GM23338 (cell line): ENCODE results near the gene ACOT2. TPM values are rescaled to one million over a fixed set of nuclear protein-coding genes. Genes with fewer than 3 reads are reported as not detected.

Experiments used
- ATAC-seq: fragments of 200-7000 bp; cut with Tn5 transposase; 3 replicates; pipeline ENCODE4 v1.9.1; 2020
- DNase-seq: peaks from one replicate; pipeline ENCODE4 v3.0.0-alpha.2; 2015; ENCODE audit warnings: low spot score
- H2AFZ ChIP-seq: fragments of 200-600 bp; sonication (generic); 2 replicates; pipeline ENCODE4 v1.8.0; 2016; ENCODE audit warnings: antibody characterized with exemption, mild to moderate bottlenecking, moderate library complexity
- H3F3A ChIP-seq: fragments of 200-600 bp; sonication (generic); replicated peaks from 2 replicates; pipeline ENCODE4 v1.8.0; 2017; ENCODE audit warnings: antibody characterized with exemption, mixed run types, low read depth
- H3K27ac ChIP-seq: fragments of 200-600 bp; sonication (generic); 2 replicates; pipeline ENCODE4 v1.6.1; 2016; ENCODE audit warnings: low read depth
- H3K27me3 ChIP-seq: fragments of 200-600 bp; sonication (generic); 2 replicates; pipeline ENCODE4 v1.8.0; 2016; ENCODE audit warnings: mild to moderate bottlenecking, mixed run types, moderate library complexity; ENCODE audit not compliant: insufficient read depth
- H3K36me3 ChIP-seq: fragments of 200-600 bp; sonication (generic); 2 replicates; pipeline ENCODE4 v1.8.0; 2016; ENCODE audit warnings: mild to moderate bottlenecking; ENCODE audit not compliant: insufficient read depth
- H3K4me1 ChIP-seq: fragments of 200-600 bp; sonication (generic); 2 replicates; pipeline ENCODE4 v1.8.0; 2016; ENCODE audit warnings: mild to moderate bottlenecking, moderate library complexity; ENCODE audit not compliant: insufficient read depth
- H3K4me2 ChIP-seq: fragments of 200-600 bp; sonication (generic); 2 replicates; pipeline ENCODE4 v1.7.1; 2017; ENCODE audit warnings: mixed run types
- H3K4me3 ChIP-seq: fragments of 200-600 bp; sonication (generic); 2 replicates; pipeline ENCODE4 v1.6.1; 2016; ENCODE audit warnings: mixed run types
- H3K79me2 ChIP-seq: fragments of 200-600 bp; sonication (generic); replicated peaks from 2 replicates; pipeline ENCODE4 v1.8.0; 2017; ENCODE audit warnings: mild to moderate bottlenecking; ENCODE audit not compliant: insufficient read depth
- H3K9me2 ChIP-seq: fragments of 200-600 bp; sonication (generic); 2 replicates; pipeline ENCODE4 v1.8.0; 2017; ENCODE audit not compliant: insufficient read depth
- H4K20me1 ChIP-seq: fragments of 200-600 bp; sonication (generic); replicated peaks from 2 replicates; pipeline ENCODE4 v1.8.0; 2017; ENCODE audit warnings: mild to moderate bottlenecking; ENCODE audit not compliant: insufficient read depth
- H3K27ac Mint-ChIP-seq: 2 replicates; pipeline ENCODE4 v1.8.0; 2020; ENCODE audit warnings: inconsistent platforms, mild to moderate bottlenecking, moderate library complexity, mixed read lengths
- H3K27me3 Mint-ChIP-seq: 3 replicates; pipeline ENCODE4 v1.8.0; 2022; ENCODE audit warnings: low read depth, mild to moderate bottlenecking, moderate library complexity, mixed read lengths, inconsistent platforms; ENCODE audit not compliant: insufficient read depth, poor library complexity
- H3K36me3 Mint-ChIP-seq: 3 replicates; pipeline ENCODE4 v1.8.0; 2021; ENCODE audit warnings: low read depth, mild to moderate bottlenecking, inconsistent platforms, moderate library complexity, mixed read lengths
- H3K4me1 Mint-ChIP-seq: 3 replicates; pipeline ENCODE4 v1.8.0; 2020; ENCODE audit warnings: mild to moderate bottlenecking, inconsistent platforms, mixed read lengths
- H3K4me3 Mint-ChIP-seq: 3 replicates; pipeline ENCODE4 v1.8.0; 2021; ENCODE audit warnings: moderate library complexity, mild to moderate bottlenecking, inconsistent platforms, mixed read lengths
- H3K9me3 Mint-ChIP-seq: 3 replicates; pipeline ENCODE4 v1.8.0; 2020; ENCODE audit warnings: moderate library complexity, mild to moderate bottlenecking, inconsistent platforms, mixed read lengths
- CTCF ChIP-seq, 2 experiments: fragments of 200-600 bp in 1 of 2; sonication (generic) in 1 of 2; conservative IDR thresholded peaks; 2 replicates each; pipeline versions ENCODE4 v1.5.1 to v1.6.1; 2016 to 2017; ENCODE audit warnings: antibody characterized with exemption in 2 of 2, low read depth in 2 of 2, mild to moderate bottlenecking in 2 of 2, moderate library complexity in 1 of 2
- EZH2 ChIP-seq: fragments of 200-600 bp; sonication (generic); IDR thresholded peaks from one replicate; pipeline ENCODE4 v1.8.0; 2017; ENCODE audit warnings: antibody characterized with exemption, mild to moderate bottlenecking, low read depth; ENCODE audit not compliant: unreplicated experiment
- EZH2phosphoT487 ChIP-seq: fragments of 200-600 bp; sonication (generic); IDR thresholded peaks from one replicate; pipeline ENCODE4 v1.8.1; 2018; ENCODE audit warnings: antibody characterized with exemption; ENCODE audit not compliant: unreplicated experiment
- JUNB ChIP-seq: IDR thresholded peaks from one replicate; pipeline ENCODE4 v1.6.1; 2016; ENCODE audit warnings: antibody characterized with exemption; ENCODE audit not compliant: unreplicated experiment
- NANOG ChIP-seq: IDR thresholded peaks from 2 replicates; pipeline ENCODE4 v1.6.1; 2016; ENCODE audit warnings: antibody characterized with exemption, borderline replicate concordance
- POLR2AphosphoS5 ChIP-seq: IDR thresholded peaks from 2 replicates; pipeline ENCODE4 v1.6.1; 2016; ENCODE audit warnings: antibody characterized with exemption, low read depth
- STAT1 ChIP-seq: IDR thresholded peaks from one replicate; pipeline ENCODE4 v1.6.1; 2016; ENCODE audit warnings: antibody characterized with exemption; ENCODE audit not compliant: unreplicated experiment
- ZNF114 ChIP-seq: fragments of 250-450 bp; sonication (Bioruptor Pico); IDR thresholded peaks from 2 replicates; pipeline ENCODE4 v1.5.0; 2020; ENCODE audit warnings: mild to moderate bottlenecking, moderate library complexity
- ZNF331 ChIP-seq: fragments of 250-450 bp; sonication (Bioruptor Pico); IDR thresholded peaks from 2 replicates; pipeline ENCODE4 v1.5.0; 2020; ENCODE audit warnings: low read depth, mild to moderate bottlenecking, moderate library complexity
- polyA plus RNA-seq: library from polyadenylated mRNA; unstranded; fragments of >200 nt; fragmentation: Nextera tagmentation; extraction: Ambion mirVana; gene quantifications from 2 replicates; pipeline ENCODE4 v1.2.1, GENCODE V29; 2016
- total RNA-seq: library from RNA; depleted of rRNA; stranded (reverse); fragments of >200 nt; shearing (Covaris generic); gene quantifications from 2 replicates; pipeline ENCODE4 v1.2.3, GENCODE V29; 2014
- TF ChIP-seq, protein P1 (sequence below): IDR thresholded peaks from one replicate; pipeline ENCODE4 v1.6.1; 2018; ENCODE audit warnings: antibody characterized with exemption; ENCODE audit not compliant: unreplicated experiment
- TF ChIP-seq, protein P2 (sequence below): IDR thresholded peaks from 2 replicates; pipeline ENCODE4 v1.6.1; 2016; ENCODE audit warnings: antibody characterized with exemption
- TF ChIP-seq, protein P3 (sequence below): fragments of 250-450 bp; sonication (Bioruptor Pico); IDR thresholded peaks from 2 replicates; pipeline ENCODE4 v1.5.0; 2020; ENCODE audit warnings: mild to moderate bottlenecking, moderate library complexity

Gene ACOT2
- total and polyA plus RNA-seq, 2 experiments from 2014 or later: 9.6 to 10.7 TPM

- TF ChIP-seq, protein P1, sequence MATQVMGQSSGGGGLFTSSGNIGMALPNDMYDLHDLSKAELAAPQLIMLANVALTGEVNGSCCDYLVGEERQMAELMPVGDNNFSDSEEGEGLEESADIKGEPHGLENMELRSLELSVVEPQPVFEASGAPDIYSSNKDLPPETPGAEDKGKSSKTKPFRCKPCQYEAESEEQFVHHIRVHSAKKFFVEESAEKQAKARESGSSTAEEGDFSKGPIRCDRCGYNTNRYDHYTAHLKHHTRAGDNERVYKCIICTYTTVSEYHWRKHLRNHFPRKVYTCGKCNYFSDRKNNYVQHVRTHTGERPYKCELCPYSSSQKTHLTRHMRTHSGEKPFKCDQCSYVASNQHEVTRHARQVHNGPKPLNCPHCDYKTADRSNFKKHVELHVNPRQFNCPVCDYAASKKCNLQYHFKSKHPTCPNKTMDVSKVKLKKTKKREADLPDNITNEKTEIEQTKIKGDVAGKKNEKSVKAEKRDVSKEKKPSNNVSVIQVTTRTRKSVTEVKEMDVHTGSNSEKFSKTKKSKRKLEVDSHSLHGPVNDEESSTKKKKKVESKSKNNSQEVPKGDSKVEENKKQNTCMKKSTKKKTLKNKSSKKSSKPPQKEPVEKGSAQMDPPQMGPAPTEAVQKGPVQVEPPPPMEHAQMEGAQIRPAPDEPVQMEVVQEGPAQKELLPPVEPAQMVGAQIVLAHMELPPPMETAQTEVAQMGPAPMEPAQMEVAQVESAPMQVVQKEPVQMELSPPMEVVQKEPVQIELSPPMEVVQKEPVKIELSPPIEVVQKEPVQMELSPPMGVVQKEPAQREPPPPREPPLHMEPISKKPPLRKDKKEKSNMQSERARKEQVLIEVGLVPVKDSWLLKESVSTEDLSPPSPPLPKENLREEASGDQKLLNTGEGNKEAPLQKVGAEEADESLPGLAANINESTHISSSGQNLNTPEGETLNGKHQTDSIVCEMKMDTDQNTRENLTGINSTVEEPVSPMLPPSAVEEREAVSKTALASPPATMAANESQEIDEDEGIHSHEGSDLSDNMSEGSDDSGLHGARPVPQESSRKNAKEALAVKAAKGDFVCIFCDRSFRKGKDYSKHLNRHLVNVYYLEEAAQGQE: no peak
- TF ChIP-seq, protein P2, sequence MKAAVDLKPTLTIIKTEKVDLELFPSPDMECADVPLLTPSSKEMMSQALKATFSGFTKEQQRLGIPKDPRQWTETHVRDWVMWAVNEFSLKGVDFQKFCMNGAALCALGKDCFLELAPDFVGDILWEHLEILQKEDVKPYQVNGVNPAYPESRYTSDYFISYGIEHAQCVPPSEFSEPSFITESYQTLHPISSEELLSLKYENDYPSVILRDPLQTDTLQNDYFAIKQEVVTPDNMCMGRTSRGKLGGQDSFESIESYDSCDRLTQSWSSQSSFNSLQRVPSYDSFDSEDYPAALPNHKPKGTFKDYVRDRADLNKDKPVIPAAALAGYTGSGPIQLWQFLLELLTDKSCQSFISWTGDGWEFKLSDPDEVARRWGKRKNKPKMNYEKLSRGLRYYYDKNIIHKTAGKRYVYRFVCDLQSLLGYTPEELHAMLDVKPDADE: no peak
- no peak for TF ChIP-seq EZH2phosphoT487
Observed at GRCh38 chr14:73606271-73606670, 37.3 kb downstream of the ACOT2 start (continued).

DNA sequence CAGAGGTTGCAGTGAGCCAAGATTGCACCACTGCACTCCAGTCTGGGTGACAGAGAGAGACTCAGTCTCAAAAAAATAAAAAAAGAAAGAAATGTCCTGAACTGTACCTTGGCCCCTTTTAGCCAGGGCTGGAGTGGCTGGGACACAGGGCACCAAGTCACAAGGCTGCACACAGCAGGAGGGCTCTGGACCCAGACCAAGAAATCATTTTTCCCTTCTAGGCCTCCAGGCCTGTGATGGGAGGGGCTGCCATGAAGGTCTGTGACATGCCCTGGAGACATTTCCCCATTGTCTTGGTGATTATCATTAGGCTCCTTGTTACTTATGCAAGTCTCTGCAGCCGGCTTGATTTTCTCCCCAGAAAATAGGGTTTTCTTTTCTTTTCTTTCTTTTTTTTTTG is 38.2 kb downstream of the ACOT2 start:
- Mint-ChIP-seq H3K27ac (no peak overlapping the region), H3K36me3 (peaks cover 19% of the 10 kb centered on the region; the same call in 2 of the 3 replicates), H3K4me3 (no peak overlapping the region), H3K27me3 (no peaks in the 10 kb centered on the region), H3K9me3 (peaks cover 34% of the 10 kb centered on the region), H3K4me1 (no peaks in the 10 kb centered on the region; the same call in 2 of the 3 replicates)
- Histone ChIP-seq H4K20me1 (no peaks in the 10 kb centered on the region), H3K27me3 (no peaks in the 10 kb centered on the region; the same call in 1 of the 2 replicates), H3K79me2 (no peaks in the 10 kb centered on the region), H3K4me3 (no peak overlapping the region), H3K4me1 (no peaks in the 10 kb centered on the region), H3K27ac (no peak overlapping the region), H3K36me3 (no peaks in the 10 kb centered on the region), H3K4me2 (no peak overlapping the region), H2AFZ (no peak overlapping the region), H3F3A (no peaks in the 10 kb centered on the region), H3K9me2 (0 out of 2 replicates have a peak, but pooled peaks cover 6% of the 10 kb centered on the region)
- no peak for DNase-seq
- ATAC-seq: no peak
- no peak for TF ChIP-seq ZNF114 (CRISPR knock-in tag)
- TF ChIP-seq EZH2phosphoT487: no peak
- TF ChIP-seq JUNB: no peak
- no peak for TF ChIP-seq STAT1
- no peak for TF ChIP-seq CTCF (conservative IDR thresholded peaks at IDR 0.05; ENCODE audit: low read depth in 2 of 2)
- no peak for TF ChIP-seq NANOG
- TF ChIP-seq, protein P3, sequence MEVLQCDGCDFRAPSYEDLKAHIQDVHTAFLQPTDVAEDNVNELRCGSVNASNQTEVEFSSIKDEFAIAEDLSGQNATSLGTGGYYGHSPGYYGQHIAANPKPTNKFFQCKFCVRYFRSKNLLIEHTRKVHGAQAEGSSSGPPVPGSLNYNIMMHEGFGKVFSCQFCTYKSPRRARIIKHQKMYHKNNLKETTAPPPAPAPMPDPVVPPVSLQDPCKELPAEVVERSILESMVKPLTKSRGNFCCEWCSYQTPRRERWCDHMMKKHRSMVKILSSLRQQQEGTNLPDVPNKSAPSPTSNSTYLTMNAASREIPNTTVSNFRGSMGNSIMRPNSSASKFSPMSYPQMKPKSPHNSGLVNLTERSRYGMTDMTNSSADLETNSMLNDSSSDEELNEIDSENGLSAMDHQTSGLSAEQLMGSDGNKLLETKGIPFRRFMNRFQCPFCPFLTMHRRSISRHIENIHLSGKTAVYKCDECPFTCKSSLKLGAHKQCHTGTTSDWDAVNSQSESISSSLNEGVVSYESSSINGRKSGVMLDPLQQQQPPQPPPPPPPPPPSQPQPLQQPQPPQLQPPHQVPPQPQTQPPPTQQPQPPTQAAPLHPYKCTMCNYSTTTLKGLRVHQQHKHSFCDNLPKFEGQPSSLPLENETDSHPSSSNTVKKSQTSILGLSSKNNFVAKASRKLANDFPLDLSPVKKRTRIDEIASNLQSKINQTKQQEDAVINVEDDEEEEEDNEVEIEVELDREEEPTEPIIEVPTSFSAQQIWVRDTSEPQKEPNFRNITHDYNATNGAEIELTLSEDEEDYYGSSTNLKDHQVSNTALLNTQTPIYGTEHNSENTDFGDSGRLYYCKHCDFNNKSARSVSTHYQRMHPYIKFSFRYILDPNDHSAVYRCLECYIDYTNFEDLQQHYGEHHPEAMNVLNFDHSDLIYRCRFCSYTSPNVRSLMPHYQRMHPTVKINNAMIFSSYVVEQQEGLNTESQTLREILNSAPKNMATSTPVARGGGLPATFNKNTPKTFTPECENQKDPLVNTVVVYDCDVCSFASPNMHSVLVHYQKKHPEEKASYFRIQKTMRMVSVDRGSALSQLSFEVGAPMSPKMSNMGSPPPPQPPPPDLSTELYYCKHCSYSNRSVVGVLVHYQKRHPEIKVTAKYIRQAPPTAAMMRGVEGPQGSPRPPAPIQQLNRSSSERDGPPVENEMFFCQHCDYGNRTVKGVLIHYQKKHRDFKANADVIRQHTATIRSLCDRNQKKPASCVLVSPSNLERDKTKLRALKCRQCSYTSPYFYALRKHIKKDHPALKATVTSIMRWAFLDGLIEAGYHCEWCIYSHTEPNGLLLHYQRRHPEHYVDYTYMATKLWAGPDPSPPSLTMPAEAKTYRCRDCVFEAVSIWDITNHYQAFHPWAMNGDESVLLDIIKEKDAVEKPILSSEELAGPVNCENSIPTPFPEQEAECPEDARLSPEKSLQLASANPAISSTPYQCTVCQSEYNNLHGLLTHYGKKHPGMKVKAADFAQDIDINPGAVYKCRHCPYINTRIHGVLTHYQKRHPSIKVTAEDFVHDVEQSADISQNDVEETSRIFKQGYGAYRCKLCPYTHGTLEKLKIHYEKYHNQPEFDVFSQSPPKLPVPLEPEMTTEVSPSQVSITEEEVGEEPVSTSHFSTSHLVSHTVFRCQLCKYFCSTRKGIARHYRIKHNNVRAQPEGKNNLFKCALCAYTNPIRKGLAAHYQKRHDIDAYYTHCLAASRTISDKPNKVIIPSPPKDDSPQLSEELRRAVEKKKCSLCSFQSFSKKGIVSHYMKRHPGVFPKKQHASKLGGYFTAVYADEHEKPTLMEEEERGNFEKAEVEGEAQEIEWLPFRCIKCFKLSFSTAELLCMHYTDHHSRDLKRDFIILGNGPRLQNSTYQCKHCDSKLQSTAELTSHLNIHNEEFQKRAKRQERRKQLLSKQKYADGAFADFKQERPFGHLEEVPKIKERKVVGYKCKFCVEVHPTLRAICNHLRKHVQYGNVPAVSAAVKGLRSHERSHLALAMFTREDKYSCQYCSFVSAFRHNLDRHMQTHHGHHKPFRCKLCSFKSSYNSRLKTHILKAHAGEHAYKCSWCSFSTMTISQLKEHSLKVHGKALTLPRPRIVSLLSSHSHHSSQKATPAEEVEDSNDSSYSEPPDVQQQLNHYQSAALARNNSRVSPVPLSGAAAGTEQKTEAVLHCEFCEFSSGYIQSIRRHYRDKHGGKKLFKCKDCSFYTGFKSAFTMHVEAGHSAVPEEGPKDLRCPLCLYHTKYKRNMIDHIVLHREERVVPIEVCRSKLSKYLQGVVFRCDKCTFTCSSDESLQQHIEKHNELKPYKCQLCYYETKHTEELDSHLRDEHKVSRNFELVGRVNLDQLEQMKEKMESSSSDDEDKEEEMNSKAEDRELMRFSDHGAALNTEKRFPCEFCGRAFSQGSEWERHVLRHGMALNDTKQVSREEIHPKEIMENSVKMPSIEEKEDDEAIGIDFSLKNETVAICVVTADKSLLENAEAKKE (CRISPR knock-in tag): no peak
- TF ChIP-seq EZH2: no peak
- no peak for TF ChIP-seq POLR2AphosphoS5
- no peak for TF ChIP-seq ZNF331 (CRISPR knock-in tag)
